Uterus (tissue), 4 donors: ENCODE measurements around the gene ZNF407. TPM values are rescaled to one million over a fixed set of nuclear protein-coding genes. Genes with fewer than 3 reads are reported as not detected.

Source experiments
- DNase-seq, 2 donors: peaks; one replicate each; pipeline ENCODE4 v3.0.0-alpha.2; 2019 to 2020
- H3K27ac ChIP-seq, 2 donors: fragments of 200-600 bp; sonication (generic); 1 replicate in 1 of 2; 2 replicates in 1 of 2; pipeline ENCODE4 v1.5.1; 2016 to 2018
- H3K27me3 ChIP-seq, 2 donors: fragments of 200-600 bp; sonication (generic); one replicate each; pipeline ENCODE4 v1.5.1; 2018 to 2019; ENCODE audit warnings: control low read depth in 1 of 2
- H3K36me3 ChIP-seq, 2 donors: fragments of 200-600 bp; sonication (generic); one replicate each; pipeline ENCODE4 v1.5.1; 2019; ENCODE audit warnings: control low read depth in 1 of 2
- H3K4me1 ChIP-seq, 2 donors: fragments of 200-600 bp; sonication (generic); one replicate each; pipeline ENCODE4 v1.5.1; 2018 to 2019; ENCODE audit warnings: control low read depth in 1 of 2
- H3K4me3 ChIP-seq, 2 donors: fragments of 200-600 bp; sonication (generic); 1 replicate in 1 of 2; 2 replicates in 1 of 2; pipeline ENCODE4 v1.5.1; 2018 to 2019; ENCODE audit warnings: mild to moderate bottlenecking in 1 of 2
- H3K9me3 ChIP-seq, 2 donors: fragments of 200-600 bp; sonication (generic); one replicate each; pipeline ENCODE4 v1.5.1; 2019; ENCODE audit warnings: control low read depth in 1 of 2
- CTCF ChIP-seq, 4 experiments: fragments of 200-600 bp in 2 of 4; fragments of 450-650 bp in 2 of 4; sonication (generic) in 2 of 4; IDR thresholded peaks; one replicate each; pipeline ENCODE4 v1.5.1; 2016 to 2019; ENCODE audit warnings: antibody characterized with exemption in 4 of 4, mild to moderate bottlenecking in 2 of 4, moderate library complexity in 1 of 4
- POLR2A ChIP-seq, 2 donors: fragments of 450-650 bp; IDR thresholded peaks; one replicate each; pipeline ENCODE4 v1.6.1; 2016; ENCODE audit warnings: antibody characterized with exemption in 2 of 2, mild to moderate bottlenecking in 1 of 2, moderate library complexity in 1 of 2
- intact Hi-C: fragments of 100-400 bp; cut with DNase I; formaldehyde crosslinking; loops from one replicate; pipeline ENCODE4 v1.15.1; 2023; ENCODE audit warnings: low total_unique reads
- total RNA-seq, 4 donors: library from RNA; depleted of rRNA in 3 of 4; stranded (reverse); fragments of >200 nt in 3 of 4; gene quantifications; one replicate each; pipeline versions ENCODE4 v1.1.0 to v1.2.4, GENCODE V29; 2014 to 2023
- donor health status: DM: yes; HTN: yes; CAD: no.

The ZNF407 gene
- total RNA-seq, 4 donors from 2014 or later: 10.6 to 38.9 (median 23.7) TPM

GRCh38 chr18:74873629-74874028 is 276.0 kb downstream of the ZNF407 start:
- Histone ChIP-seq H3K27ac (no peak overlapping the region), H3K4me1 (no peaks in the 10 kb centered on the region), H3K4me3 (no peak overlapping the region), H3K27me3 (no peaks in the 10 kb centered on the region), H3K9me3 (no peaks in the 10 kb centered on the region), H3K36me3 (no peaks in the 10 kb centered on the region)
- intact Hi-C loops: no loop called here
- DNase-seq: no peak
- TF ChIP-seq POLR2A (IDR thresholded peaks at IDR 0.05): no peak
- TF ChIP-seq CTCF (IDR thresholded peaks at IDR 0.05): no peak

GRCh38 chr18:74874351-74874750 is 276.7 kb downstream of the ZNF407 start:
- no peaks in the 10 kb centered on the region for H3K27me3 ChIP-seq
- DNase-seq: no peak
- no peak overlapping the region for H3K27ac ChIP-seq
- H3K4me1 ChIP-seq: no peaks in the 10 kb centered on the region
- intact Hi-C loops: no loop called here
- no peaks in the 10 kb centered on the region for H3K9me3 ChIP-seq
- H3K4me3 ChIP-seq: no peak overlapping the region
- H3K36me3 ChIP-seq: no peaks in the 10 kb centered on the region
- TF ChIP-seq POLR2A (IDR thresholded peaks at IDR 0.05) (no peak), CTCF (IDR thresholded peaks at IDR 0.05) (no peak)

- no peak for DNase-seq
- no peaks in the 10 kb centered on the region for H3K9me3 ChIP-seq
- H3K4me1 ChIP-seq: no peaks in the 10 kb centered on the region
- intact Hi-C loops: no loop called here
- TF ChIP-seq POLR2A (IDR thresholded peaks at IDR 0.05): no peak
- TF ChIP-seq CTCF (IDR thresholded peaks at IDR 0.05): no peak
- H3K4me3 ChIP-seq: no peak overlapping the region
- H3K36me3 ChIP-seq: no peaks in the 10 kb centered on the region
- H3K27me3 ChIP-seq: no peaks in the 10 kb centered on the region
- H3K27ac ChIP-seq: no peak overlapping the region
These were observed 279.1 kb downstream of the ZNF407 start for GRCh38 chr18:74876630-74877243.

- no peak for TF ChIP-seq CTCF (IDR thresholded peaks at IDR 0.05)
- Histone ChIP-seq H3K4me3 (no peak overlapping the region), H3K36me3 (no peaks in the 10 kb centered on the region), H3K9me3 (no peaks in the 10 kb centered on the region), H3K27me3 (no peaks in the 10 kb centered on the region), H3K4me1 (no peaks in the 10 kb centered on the region), H3K27ac (no peak overlapping the region)
- intact Hi-C loops: no loop called here
- DNase-seq: no peak
These were observed 280.6 kb downstream of the ZNF407 start for GRCh38 chr18:74878267-74878666.

GRCh38 chr18:74880706-74881278 is 283.1 kb downstream of the ZNF407 start:
- no peak overlapping the region for H3K4me3 ChIP-seq
- H3K36me3 ChIP-seq: no peaks in the 10 kb centered on the region
- no peak for DNase-seq
- intact Hi-C loops: no loop called here
- no peak for TF ChIP-seq POLR2A (IDR thresholded peaks at IDR 0.05)
- no peak for TF ChIP-seq CTCF (IDR thresholded peaks at IDR 0.05)
- no peaks in the 10 kb centered on the region for H3K9me3 ChIP-seq
- H3K27me3 ChIP-seq: no peaks in the 10 kb centered on the region
- H3K27ac ChIP-seq: no peak overlapping the region
- no peaks in the 10 kb centered on the region for H3K4me1 ChIP-seq
